Rectal smooth muscle tissue (tissue), 1 donor: ENCODE measurements around the gene CD248.
"Not testable (repeated sequence)": the region's sequence is repeated elsewhere in the genome, so short reads cannot be mapped to it uniquely, and the experiment has no call there.

Source experiments
- H3K27ac ChIP-seq: one replicate; pipeline ENCODE4 v1.7.0; 2013; ENCODE audit warnings: low read depth, low read length, inconsistent platforms
- H3K27me3 ChIP-seq: one replicate; pipeline ENCODE4 v1.7.0; 2013; ENCODE audit warnings: low read length; ENCODE audit not compliant: control insufficient read depth, insufficient read depth
- H3K36me3 ChIP-seq: one replicate; pipeline ENCODE4 v1.7.0; 2013; ENCODE audit warnings: low read length; ENCODE audit not compliant: control insufficient read depth, insufficient read depth
- H3K4me1 ChIP-seq: one replicate; pipeline ENCODE4 v1.7.0; 2013; ENCODE audit warnings: low read length; ENCODE audit not compliant: control insufficient read depth, insufficient read depth
- H3K4me3 ChIP-seq: one replicate; pipeline ENCODE4 v1.7.0; 2013; ENCODE audit warnings: low read length
- H3K9ac ChIP-seq: one replicate; pipeline ENCODE4 v1.7.0; 2013; ENCODE audit warnings: low read length

Gene CD248

DNA sequence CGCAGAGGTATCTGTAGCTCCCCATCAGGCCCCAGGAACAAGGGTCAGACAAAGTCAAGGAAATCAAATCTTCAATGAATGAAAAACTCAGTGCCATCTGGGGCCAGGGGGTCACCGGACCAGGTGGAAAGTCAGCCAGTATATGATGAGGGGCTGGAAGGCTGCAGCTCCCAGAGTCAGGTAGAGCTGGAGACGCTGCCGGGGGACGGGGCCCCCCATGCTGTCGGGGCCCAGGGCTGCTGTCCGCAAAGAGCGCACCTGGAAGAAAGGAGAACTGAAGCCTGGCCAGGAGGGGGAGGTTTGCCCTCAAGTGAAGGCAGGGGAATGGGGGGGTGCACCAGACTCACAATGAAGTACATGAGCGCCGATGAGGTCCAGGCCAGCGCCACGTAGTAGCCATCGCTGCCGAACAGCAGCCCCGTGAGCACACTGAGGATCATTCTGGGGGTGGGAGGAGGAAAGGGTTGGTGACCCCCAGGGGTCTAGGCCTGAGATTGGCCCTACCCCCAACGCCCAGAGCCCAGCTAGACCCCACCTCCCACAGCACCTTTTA lies 32.2 kb downstream of the CD248 start:
- no peaks in the 10 kb centered on the region for H3K27me3 ChIP-seq
- H3K36me3 ChIP-seq = no peaks in the 10 kb centered on the region
- no peak overlapping the region for H3K9ac ChIP-seq
- peaks cover 2% of the 10 kb centered on the region for H3K4me1 ChIP-seq
- H3K27ac ChIP-seq = no peak overlapping the region
- no peak overlapping the region for H3K4me3 ChIP-seq

DNA sequence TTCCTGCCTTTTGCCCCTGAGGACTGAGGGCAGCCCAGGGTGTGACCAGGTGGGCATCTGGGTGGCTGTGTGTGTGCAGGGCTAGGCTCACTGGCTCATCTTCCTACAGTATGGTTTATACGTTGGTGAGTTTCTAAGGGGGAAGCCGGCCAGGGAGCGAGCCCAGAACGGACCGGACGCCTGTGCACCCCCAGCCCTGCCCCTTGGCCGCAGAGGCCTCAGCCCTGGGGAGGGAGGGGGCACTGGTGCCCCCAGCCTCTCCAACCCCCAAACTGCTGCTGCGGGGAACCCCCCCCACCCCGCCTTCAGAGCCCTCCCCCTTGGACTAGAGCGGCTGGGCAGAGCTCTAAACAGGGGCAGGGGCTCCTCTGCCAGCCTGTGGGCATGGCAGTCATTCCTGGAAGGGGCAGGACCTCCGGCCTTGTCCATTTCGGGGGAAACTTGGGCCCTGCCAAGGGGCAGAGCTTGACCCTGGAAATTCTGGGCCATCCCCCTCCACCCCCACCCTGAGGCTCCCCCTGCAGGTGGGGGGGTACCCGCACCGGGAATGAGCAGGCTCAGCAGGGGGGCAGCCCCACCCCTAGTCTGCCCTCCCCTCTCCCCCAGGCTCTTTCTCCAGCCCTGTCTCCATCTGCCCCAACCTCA lies 33.3 kb downstream of the CD248 start:
- Histone ChIP-seq H3K27me3 (no peaks in the 10 kb centered on the region), H3K4me1 (peaks cover 2% of the 10 kb centered on the region), H3K36me3 (no peaks in the 10 kb centered on the region), H3K9ac (no peak overlapping the region), H3K4me3 (no peak overlapping the region), H3K27ac (no peak overlapping the region)

DNA sequence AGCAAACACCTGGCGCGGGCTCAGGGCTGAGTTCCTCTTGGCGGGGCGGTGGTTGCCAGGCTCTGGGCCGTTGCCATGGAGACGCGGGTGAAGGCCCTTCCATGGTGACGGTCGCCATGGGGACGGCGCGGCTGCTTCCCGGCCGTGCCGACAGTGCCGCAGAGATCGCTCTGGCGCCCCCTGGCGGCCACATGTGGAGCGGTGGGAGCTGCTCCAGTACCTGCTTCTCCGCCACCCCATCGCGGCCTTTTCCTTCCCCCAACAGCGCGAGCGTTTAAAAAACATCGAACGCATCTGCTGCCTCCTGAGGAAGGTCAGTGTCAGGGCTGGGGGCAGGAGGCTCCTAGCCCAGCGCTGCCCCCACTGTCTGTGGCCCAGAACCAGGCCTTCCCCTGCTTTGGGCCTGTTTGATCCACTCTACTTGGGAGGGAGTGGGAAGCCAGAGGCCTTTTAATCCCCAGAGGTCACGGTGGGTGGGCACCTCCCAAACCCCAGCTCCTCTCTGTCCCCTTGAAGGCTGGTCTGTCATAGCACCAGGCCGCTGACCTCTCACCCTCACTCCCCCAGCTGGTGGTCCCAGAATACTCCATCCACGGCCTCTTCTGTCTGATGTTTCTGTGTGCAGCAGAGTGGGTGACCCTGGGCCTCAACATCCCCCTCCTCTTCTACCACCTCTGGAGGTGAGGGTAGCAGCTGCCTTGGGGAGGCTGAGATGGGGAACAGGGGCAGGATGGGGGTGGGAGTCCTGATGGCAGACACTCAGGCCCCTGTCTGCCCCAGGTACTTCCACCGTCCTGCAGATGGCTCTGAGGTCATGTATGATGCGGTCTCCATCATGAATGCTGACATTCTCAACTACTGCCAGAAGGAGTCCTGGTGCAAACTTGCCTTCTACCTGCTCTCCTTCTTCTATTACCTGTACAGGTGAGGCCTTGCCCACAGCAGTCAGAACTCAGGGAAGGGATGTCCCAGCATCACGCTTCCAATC lies 34.1 kb downstream of the CD248 start:
- Histone ChIP-seq H3K27ac (no peak overlapping the region), H3K4me1 (peaks cover 2% of the 10 kb centered on the region)

DNA sequence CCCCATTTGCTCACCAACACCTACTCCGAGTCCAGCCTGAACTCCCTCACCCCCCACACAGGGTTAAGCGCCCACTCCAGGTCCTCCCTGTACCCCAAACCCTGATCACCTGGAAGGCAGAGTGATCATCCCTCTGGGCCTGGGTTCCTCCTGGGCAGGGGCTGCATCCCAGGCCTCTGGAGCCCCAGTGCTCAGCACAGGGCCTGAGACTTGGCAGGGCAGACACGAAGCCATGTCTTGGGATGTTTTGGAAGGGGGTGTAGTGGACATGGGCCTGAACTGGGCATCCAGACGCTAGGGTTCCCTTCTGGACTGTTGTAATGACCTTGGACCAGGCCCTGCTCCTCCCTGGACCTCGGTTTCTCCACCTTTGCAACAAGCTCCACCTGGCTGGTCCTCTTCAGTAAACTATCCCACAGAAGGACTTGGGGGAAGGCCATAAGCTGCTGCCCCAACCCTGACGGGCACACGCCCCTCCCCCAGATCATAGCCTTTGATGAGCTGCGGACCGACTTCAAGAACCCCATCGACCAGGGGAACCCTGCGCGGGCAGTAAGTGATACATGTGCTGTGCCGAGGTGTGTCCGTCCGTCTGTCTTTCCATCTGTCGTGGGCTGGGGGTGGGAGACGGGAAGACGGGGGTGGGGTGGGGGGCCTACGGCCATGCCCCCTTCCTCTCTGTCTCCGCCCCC lies 34.9 kb downstream of the CD248 start:
- no peaks in the 10 kb centered on the region for H3K36me3 ChIP-seq
- H3K27me3 ChIP-seq = no peaks in the 10 kb centered on the region
- no peak overlapping the region for H3K9ac ChIP-seq
- no peak overlapping the region for H3K4me3 ChIP-seq
- H3K4me1 ChIP-seq = peaks cover 2% of the 10 kb centered on the region
- no peak overlapping the region for H3K27ac ChIP-seq

More for the DNA sequence above, 34.1 kb downstream of the CD248 start:
- no peak overlapping the region for H3K9ac ChIP-seq
- H3K4me3 ChIP-seq = no peak overlapping the region
- H3K36me3 ChIP-seq = no peaks in the 10 kb centered on the region
- no peaks in the 10 kb centered on the region for H3K27me3 ChIP-seq

DNA sequence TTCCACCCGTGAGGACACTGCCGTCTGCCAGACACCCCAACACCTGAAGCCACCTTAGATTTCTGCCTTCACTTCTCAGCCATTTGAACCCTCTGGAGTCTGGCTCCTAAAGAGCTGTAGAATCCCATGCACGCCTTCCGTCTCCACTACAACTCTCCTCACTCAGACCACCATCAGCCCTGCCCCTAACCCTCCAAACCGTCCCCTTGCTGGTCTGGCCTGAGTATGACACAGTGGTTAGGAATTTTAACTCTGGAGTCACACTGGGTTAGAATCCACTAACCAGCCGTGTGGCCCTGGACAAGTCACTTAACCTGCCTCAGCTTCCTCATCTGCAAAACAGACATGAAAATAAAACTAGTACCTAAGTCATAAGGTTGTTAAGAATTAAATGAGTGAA lies 35.8 kb downstream of the CD248 start:
- Histone ChIP-seq H3K9ac (no peak overlapping the region), H3K4me3 (no peak overlapping the region), H3K27me3 (no peaks in the 10 kb centered on the region), H3K4me1 (peaks cover 2% of the 10 kb centered on the region), H3K27ac (no peak overlapping the region), H3K36me3 (no peaks in the 10 kb centered on the region)

DNA sequence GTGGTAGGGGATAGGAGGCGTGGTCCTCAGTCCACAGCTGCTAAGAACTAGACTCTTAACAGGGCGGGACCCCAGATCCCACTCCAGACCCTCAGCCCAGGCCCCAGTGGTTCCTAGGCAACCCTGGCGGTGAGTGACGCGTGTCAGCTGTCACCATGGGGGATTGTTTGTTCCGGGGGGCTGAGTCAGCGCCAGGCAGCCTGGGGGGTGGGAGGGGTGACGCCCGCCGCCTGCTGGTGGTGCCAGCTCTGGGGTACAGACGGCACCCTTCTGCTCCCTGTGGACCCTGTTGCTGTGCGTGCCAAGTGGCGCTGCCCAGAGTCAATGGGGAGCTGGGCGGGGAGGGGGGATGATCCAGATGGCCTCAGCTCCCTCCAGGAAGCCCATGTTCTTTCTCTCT lies 36.4 kb downstream of the CD248 start:
- no peak overlapping the region for H3K4me3 ChIP-seq
- peaks cover under 1% of the 10 kb centered on the region for H3K36me3 ChIP-seq
- peaks cover 2% of the 10 kb centered on the region for H3K4me1 ChIP-seq
- no peak overlapping the region for H3K9ac ChIP-seq
- H3K27me3 ChIP-seq = no peaks in the 10 kb centered on the region
- H3K27ac ChIP-seq = no peak overlapping the region

DNA sequence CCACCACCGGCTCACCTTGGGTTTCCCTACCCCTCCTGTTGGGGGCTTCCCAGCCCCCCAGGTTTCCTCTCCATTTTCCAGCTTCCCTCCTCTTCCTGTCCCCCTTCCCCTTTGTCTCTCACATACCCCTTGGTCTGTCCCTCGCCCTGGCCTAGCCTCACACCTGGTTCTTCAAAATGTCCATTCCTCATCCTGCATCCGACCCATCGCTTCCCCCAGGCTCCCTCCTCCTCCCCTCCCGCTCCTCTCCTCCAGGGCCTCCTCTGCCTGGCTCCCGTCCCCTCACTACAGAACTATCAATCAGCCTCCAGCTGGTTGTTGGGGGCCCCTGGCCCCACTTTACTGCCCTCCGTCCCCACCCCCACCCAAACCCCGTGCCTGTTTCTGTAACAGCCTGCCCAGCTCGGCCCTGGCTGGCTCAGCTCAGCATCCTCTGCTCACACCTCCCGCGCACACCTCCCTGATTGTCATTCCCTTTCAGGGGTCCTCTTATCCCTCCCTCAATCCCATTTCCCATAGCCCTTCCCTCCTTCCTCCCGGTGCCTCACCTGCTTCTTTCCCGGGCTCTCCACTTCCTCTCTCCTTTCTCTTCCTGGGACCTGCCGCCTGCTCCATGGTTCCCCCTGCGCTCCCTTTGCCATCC lies 37.6 kb downstream of the CD248 start:
- no peak overlapping the region for H3K9ac ChIP-seq
- peaks cover 11% of the 10 kb centered on the region for H3K36me3 ChIP-seq
- peaks cover 2% of the 10 kb centered on the region for H3K4me1 ChIP-seq
- H3K27me3 ChIP-seq = no peaks in the 10 kb centered on the region
- no peak overlapping the region for H3K4me3 ChIP-seq
- no peak overlapping the region for H3K27ac ChIP-seq

DNA sequence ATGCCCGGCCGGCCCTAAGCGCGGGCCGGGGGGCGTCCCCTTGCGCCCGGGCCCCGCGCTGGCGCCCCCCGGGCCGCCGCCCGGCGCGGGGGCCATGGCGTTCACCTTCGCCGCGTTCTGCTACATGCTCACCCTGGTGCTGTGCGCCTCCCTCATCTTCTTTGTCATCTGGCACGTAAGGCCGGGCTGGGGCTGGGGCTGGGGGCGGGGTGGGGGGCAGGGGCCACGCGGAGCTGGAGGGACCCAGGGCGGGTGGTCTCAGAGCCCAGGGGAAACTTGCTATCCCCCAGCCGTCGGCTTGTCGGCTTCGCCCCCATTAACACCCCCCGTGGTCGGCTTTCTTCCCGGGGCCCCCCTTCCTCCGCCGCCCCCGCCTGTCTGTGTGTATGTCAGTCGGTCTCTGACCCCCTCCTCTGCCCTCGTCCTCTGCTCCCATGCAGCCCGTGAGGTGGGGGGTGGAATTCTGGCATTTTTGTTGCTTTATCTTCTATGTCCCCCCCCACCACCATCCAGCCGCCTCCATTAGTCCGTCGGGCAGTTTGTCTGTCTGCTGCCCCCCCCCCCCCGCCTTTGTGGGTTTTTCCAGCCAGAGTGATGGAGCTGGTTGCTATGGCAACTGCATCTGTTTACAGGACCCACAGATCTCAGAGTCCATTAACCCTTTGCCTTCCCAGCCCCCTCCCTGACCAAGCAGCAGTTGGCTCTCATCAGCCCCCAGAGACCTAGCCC lies 38.3 kb downstream of the CD248 start:
- H3K36me3 ChIP-seq = peaks cover 18% of the 10 kb centered on the region
- H3K27ac ChIP-seq = no peak overlapping the region
- H3K9ac ChIP-seq = no peak overlapping the region
- H3K4me3 ChIP-seq = no peak overlapping the region
- peaks cover 2% of the 10 kb centered on the region for H3K4me1 ChIP-seq
- no peaks in the 10 kb centered on the region for H3K27me3 ChIP-seq

DNA sequence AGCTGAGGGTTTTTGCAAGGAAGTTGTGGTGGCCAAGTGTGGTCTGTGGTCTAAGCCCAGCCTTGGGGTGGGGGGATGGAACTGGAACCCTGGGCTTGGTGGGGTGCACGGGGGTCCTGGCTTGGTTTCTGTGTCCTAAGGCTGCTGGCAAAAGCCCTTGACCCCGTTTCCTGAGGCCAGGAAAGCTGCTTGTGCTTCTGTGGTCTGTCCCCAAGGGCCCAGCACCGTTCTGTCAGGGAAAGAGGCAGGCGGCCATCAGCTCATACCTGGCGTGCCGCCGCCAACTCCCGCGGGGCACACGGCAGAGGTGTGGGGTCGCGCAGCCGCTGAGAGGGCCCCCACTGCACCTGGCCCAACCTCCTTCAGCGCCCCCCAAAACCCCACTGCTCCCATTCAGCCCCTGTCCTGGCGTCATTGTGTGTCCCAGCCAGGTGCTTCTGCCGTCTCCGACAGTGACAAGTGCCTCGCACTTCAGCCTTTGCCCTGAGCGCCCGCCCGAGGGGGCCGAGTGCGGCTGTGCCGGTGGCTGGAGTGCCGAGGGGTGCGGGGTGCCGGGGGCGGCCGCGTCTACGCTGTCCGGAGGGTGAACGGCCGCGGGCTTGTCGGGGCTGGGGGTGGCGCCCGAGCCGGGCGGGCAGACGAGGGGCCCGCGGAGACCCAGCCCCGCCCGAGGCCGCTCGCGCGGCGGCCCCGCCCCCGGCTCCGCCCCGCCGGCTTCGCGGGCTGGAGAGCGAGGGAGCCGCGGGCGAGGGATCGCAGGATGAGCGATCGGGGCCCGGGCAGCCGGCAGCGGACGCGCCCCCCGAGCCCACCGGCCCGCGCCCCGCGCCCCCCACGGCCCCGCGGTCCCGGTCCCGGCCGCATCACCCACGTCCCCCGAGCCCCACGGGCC lies 39.1 kb downstream of the CD248 start, which contains the start of gene CNIH2:
CNIH2 (plus strand) TSS at position 705 of the 892 bp plus-strand sequence. CDS start 282 bp downstream, outside the sequence.
- Histone ChIP-seq H3K4me3 (peak within 1 kb of the TSS; percentile 41), H3K27me3 (no peaks in the 10 kb centered on the region), H3K36me3 (peaks cover 24% of the 10 kb centered on the region), H3K9ac (no peak within 1 kb of the TSS), H3K27ac (peak within 1 kb of the TSS; percentile 16), H3K4me1 (peaks cover 2% of the 10 kb centered on the region)

DNA sequence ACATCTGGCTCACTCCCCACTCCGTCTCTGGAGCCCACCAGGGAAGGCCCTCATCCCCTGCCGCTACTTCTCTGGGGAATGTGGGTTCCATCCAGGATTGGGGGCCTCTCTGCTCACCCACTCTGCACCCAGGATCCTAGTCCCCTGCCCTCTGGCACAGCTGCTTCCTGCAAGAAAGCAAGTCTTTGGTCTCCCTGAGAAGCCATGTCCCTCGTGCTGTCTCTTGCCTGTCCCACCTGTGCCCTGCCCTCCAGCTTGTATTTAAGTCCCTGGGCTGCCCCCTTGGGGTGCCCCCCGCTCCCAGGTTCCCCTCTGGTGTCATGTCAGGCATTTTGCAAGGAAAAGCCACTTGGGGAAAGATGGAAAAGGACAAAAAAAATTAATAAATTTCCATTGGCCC lies 39.8 kb downstream of the CD248 start:
- H3K27me3 ChIP-seq, H3K4me1 ChIP-seq, H3K9ac ChIP-seq, H3K27ac ChIP-seq, H3K4me3 ChIP-seq: not testable (repeated sequence)
- H3K36me3 ChIP-seq = peaks cover 30% of the 10 kb centered on the region

DNA sequence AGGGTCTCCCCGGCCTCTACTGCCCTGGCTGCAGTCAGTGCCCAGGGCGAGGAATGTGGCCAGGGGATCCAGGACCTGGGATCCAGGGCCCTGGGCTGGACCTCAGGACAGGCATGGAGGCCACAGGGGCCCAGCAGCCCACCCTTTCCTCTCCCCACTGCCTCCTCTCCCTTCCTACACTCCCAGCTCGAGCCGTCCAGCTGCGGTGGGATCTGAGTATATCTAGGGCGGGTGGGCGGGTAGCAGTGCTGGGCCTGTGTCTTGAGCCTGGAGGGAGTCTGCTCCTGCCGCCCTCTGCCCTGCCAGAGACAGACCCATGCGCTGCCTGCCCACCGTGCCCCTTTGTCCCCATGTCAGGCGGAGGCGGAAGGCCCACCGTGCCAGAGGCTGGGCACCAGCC lies 40.2 kb downstream of the CD248 start:
- H3K4me3 ChIP-seq, H3K27me3 ChIP-seq, H3K27ac ChIP-seq, H3K9ac ChIP-seq, H3K4me1 ChIP-seq: not testable (repeated sequence)
- H3K36me3 ChIP-seq = peaks cover 31% of the 10 kb centered on the region
